Stimulated activated naive CD8-positive, alpha-beta T cell treated with anti-CD3 and anti-CD28 coated beads, Interleukin-15, Interleukin-2, amounts not matched to agents 100 U/mL and 50 U/mL, for 24 hours (primary cell): ENCODE measurements around the gene PSMD13.

Experiments
- ATAC-seq: fragments of 150-1000 bp; cut with Tn5 transposase; one replicate; pipeline ENCODE4 v1.10.0; 2021
- DNase-seq: peaks from one replicate; pipeline ENCODE4 v3.0.0; 2021

The PSMD13 gene

DNA sequence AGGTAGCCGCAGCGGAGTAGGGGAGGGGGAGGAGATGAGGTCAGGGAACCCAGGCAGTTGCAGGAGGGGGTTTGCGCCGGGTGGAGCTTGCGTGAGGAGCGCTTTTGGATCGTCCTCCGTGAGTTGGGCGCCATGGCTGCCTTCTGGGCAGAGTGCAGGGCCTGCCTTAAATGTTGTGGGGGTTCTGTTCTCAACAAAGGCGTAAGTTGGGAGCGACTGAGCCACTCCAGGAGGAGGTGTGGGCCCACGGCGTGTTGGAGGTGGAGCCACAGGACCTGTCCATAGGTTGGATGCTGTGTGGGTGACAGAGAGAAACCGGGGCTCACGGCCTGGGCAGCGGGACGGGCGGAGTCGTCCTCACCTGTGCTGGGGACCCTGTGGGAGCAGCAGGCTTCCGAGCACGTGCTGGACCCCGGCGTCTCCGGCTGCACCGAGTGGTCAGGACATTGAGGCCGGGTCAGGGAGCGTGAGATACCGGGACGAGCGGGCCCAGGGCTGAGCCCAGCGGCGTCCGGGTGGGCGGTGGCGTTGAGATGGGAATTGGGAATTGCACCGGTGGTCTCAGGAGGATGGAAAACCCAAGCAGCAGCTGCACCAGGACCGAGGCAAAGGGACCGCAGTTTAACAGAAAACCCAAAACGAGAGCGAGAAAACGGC is 51.2 kb downstream of the PSMD13 start:
- DNase-seq (peak; percentile 56), ATAC-seq (peak; percentile 26)

DNA sequence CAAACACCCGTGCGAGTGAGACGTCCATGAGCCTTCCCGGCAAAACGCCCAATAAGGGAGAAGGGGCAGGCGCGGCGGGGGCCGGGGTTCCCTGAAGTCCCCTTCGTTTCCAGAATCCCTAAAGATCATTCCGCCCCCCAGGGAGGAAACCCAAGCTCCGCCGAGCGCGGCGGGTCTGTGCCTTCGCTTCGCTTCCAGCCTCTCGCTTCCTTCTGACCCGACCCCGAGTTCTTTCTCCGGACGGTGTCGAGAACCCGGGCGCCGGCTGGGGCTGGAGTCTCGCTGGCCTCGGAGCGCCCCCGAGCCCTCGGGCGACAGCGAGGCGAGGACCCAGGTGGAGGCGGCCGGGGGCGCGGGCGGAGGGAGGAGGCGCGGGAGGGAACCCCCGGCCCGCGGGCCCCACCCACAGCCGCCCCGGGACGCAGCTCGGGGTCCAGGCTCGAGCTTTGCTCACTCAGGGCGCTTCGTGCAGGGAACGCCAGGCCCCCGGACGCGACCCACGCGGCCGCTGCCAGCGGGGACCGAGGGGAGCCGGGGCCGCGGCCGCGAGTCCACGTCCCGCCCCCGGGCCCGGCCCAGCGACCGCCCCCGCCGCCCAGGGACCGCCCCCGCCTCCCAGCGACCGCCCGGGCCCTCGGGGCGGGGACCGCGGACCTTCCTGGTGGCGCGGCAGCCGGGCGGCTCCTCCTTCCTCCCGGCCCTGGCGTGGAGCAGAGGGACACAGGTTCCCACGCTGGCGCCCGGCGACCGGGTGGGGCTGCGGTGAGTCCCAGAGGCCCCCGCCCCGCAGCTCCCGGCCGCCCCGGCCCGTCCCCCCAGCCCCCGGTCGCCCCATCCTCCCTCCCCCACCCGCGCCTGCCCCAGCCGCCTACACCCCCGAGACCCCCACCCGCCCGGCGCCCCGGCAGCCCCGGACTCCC is 52.0 kb downstream of the PSMD13 start, which contains the start of gene PGGHG:
Gene PGGHG, plus strand, starts transcription at position 649 of the 920 bp plus-strand sequence. CDS start 691 bp downstream, outside the sequence.
- peak; percentile 24 for ATAC-seq
- DNase-seq = peak; percentile 70

DNA sequence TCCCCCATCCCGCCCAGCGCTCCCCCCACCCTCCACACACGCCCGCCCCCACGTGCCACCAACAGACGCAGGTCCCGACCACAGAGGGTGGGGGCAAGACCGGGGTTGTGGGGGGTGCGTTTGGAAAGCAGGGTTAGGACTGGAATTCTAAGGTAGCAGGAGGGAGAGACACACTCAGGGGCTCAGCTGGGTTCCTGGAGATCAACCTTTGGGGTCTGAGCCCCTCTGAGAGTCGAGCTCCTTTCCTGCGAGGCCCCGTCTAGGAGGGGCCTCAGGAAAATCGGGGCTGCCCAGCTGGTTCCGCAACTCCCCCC is 52.6 kb downstream of the PSMD13 start:
- no peak for DNase-seq
- ATAC-seq = no peak

DNA sequence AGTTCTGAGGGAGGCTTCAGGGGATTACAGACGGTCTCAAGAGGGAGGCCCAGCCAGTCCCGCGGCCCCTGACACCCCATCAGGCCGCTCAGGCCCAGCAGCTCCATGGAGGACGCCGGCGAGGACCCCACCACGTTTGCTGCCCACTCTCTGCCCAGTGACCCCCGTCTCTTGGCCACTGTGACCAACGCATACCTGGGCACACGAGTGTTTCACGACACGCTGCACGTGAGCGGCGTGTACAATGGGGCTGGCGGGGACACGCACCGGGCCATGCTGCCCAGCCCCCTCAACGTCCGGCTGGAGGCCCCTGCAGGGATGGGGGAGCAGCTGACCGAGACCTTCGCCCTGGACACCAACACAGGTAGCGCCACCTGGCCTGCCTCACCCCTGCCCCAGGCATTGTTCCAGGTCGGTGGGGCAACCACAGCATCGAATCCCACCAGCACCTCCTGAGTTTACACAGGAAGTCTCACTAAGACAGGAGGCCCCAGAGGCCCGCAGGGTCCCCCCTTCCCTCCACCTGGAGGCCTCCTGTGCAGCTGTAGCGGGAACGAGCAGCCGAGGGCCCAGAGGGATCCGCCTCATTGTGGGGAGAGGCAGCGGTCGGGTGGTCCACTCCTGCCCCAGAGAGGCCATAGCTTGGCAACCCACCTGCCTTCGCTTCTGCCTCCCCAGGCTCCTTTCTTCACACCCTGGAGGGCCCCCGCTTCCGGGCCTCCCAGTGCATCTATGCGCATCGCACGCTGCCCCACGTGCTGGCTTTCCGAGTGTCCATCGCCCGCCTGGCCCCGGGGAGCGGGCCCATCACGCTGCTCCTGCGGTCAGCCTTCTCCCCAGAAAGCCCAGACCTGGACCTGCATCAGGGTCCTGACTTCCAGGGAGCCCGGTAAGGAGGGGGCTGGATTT is 53.2 kb downstream of the PSMD13 start:
- ATAC-seq (no peak), DNase-seq (no peak)

DNA sequence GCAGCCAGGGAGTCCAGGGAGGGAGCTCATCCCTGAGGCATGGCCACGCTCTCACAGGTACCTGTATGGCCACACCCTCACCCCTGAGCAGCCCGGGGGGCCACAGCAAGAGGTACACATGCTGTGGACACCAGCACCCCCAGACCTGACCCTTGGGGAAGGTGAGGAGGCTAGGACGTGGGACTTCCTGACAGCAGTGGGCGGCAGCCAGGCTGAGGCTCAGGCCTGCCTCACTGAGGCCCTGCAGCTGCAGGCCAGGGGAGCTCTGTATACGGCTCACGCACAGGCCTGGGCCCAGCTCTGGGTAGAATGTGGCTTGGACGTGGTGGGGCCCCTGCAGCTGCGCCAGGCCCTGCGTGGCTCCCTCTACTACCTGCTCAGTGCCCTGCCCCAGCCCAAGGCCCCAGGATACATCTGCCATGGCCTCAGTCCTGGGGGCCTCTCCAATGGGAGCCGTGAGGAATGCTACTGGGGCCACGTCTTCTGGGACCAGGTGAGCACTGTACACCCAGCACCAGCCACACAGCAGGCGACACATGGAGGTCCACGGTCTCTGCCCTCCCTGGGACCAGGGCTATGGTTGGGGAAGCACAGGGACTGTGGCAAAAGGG is 54.0 kb downstream of the PSMD13 start:
- ATAC-seq (no peak), DNase-seq (no peak)

DNA sequence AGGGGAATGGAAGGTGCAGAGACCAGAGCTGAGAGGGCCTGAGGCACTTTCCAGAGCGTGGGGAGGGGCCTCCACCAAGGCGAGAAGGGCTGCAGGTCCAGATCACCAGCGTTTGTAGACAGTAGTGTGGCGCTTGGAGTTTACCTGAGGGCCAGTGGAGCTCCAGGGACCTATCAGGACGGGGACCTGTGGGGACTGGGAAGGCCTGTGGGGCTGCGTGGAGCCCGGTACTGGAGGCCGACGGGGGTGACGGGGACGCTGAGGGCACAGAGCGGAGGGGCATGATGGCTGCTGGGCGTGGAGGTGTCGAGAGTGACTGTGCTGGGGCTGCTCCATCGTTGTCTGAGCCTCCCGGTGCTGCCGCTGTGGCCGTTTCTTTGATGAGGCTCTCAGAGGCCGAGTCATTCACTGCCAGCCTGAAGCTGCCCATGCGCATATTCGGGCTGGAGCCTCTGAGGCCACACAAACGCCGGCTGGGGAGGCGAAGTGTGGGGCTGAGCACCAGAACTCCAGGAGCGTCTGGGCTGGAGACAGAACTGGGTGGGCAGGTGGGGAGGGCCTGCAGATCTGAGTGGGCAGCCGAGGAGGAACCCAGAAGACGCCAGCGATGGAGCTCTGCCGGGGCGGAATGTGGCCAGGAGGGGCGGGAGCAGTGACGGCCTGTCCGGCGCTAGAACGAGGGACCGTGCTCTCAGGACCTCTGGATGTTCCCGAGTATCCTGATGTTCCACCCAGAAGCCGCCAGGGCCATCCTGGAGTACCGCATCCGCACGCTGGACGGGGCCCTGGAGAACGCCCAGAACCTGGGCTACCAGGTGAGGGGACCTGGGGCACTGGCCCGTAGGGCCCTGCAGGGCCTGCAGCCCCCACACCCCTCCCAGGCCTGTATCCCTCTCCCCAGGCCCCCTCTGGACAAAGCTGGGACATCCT is 54.8 kb downstream of the PSMD13 start:
- ATAC-seq (no peak), DNase-seq (no peak)

DNA sequence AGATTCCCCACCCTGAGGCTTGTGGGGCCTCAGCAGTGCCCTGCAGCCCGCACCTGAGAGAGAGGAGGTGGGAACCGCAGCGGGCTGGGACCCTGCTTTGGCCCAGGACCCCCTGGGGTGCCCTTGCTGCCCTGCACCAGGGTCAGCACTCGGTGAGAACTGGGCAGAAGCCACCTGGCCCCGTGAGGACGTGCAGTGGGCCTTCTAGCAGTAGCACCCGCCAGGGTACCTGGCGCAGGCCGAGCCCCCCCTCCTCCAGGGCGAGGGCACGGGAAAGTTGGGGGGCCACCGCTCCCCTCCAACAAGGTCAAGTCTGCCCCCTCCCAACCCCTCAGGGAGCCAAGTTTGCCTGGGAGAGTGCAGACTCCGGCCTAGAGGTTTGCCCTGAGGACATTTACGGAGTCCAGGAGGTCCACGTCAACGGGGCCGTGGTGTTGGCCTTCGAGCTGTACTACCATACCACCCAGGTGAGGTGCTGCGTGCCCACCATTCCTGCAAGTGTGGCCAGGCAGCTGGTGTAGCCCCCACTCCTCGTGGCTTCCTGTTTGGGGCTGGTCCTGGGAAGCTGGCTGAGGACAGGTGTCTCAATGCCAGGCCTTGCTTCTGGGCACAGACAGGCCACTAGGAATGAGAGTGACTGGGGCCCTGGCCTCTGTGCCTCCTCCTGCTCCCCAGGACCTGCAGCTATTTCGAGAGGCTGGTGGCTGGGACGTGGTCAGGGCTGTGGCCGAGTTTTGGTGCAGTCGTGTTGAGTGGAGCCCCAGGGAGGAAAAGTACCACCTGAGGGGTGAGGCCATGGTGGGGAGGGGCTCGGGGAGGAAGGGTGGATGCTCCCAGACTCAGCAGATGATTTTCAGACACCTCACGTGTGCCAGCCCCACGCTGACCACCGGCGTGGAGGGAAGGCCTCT is 55.7 kb downstream of the PSMD13 start:
- DNase-seq = no peak

DNA sequence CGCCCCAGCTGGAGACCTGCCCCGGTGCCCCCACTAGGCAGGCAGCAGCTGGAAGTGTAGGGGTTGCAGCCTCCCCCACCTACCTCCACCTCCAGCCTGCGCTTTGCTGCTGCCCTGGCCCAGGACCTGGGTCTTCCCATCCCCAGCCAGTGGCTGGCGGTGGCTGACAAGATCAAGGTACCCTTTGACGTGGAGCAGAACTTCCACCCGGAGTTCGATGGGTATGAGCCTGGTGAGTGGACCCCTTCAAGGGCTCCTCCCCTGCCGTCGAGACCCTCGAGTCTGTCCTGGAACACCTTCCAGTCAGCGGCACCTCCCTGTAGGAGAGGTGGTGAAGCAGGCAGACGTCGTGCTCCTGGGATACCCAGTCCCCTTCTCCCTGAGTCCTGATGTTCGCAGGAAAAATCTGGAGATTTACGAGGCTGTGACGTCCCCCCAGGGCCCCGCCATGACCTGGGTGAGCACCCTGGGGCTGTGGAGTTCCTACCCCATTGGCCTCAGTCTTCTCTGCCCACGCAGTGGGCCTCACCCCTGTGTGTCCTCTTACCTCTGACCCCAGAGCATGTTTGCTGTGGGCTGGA is 56.6 kb downstream of the PSMD13 start:
- ATAC-seq (no peak), DNase-seq (no peak)

More for the DNA sequence above, 55.7 kb downstream of the PSMD13 start:
- ATAC-seq = no peak

DNA sequence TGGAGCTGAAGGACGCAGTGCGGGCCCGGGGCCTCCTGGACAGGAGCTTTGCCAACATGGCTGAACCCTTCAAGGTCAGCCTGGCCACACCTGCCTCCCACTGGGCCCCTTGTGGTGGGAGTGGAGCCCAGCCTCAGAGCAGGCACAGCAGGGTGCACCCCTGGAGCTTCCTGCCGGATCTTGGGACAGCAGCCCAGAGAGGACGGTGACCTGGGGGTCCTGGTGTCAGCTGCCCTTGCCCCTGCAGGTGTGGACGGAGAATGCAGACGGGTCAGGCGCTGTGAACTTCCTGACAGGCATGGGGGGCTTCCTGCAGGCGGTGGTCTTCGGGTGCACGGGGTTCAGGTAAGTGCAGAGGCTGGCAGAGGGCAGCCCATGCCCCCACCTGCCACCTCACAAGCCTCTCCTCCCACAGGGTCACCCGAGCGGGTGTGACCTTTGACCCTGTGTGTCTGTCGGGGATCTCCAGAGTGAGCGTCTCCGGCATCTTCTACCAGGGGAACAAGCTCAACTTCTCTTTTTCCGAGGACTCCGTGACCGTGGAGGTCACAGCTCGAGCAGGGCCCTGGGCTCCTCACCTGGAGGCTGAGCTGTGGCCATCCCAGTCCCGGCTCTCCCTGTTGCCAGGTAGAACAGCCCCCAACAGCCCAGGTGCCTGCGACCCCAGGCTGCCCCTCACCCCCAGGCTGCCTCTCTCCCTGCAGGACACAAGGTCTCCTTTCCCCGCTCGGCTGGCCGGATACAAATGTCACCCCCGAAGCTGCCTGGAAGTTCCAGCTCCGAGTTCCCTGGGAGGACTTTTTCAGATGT is 57.3 kb downstream of the PSMD13 start:
- DNase-seq (no peak), ATAC-seq (no peak)

DNA sequence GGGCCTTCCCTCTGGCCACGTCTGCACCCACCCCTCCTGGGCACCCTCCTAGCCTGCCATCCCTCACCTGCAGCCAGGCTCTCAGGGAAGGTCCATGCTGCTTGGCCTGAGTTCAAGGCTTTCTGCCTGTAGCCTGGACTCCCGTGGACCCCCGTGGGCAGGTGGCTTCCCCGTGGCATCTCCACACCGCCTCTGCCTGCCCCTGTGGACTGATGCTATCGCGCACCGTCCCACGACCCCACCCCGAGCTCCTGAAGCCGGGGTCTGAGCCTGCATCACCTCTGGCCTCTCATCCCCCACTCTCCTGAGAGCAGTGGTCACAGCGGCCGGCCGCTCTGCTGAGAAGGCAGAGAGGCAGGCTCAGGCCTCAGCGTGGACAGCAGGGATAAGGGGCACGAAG is 58.0 kb downstream of the PSMD13 start:
- no peak for DNase-seq
- ATAC-seq = no peak

DNA sequence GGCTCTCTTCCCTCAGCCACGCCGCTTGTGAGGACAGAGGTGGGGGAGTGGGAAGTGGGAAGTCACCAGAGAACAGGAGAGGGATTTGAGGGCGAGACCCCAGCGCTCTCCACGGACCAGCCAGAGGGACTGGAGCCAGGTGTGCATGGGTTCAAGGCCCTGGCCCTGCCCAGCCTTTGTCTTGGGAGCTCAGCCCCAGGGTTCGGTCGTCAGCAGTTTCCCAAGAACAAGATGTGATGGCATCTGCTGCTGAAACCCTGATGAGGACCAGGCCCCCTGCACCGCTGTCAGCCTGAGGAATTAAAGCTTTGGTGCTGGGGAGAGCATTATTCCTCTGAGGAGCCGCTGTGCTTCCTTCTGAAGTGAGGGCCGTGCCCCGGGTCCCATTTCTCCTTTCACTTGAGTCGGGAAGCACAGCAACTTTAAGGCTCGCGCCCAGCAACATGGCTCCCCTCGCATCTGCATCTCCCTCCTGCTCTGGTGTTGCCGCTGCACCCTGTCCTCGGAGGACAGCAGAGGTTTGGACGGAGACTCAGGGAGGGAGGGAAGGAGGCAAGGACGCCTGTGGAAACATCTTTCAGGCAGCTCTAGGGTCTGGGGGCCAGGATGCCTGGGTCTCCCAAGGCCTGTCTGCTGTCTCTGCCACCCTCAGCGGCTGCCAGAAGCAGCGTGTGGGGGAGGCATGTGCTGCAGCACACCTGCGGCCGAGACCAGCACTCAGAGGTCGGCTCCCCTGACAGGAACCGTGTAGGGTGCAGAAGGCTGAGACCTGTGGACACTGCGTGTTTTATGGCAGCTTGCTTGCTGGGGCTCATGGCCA is 58.8 kb downstream of the PSMD13 start:
- no peak for DNase-seq
- no peak for ATAC-seq

DNA sequence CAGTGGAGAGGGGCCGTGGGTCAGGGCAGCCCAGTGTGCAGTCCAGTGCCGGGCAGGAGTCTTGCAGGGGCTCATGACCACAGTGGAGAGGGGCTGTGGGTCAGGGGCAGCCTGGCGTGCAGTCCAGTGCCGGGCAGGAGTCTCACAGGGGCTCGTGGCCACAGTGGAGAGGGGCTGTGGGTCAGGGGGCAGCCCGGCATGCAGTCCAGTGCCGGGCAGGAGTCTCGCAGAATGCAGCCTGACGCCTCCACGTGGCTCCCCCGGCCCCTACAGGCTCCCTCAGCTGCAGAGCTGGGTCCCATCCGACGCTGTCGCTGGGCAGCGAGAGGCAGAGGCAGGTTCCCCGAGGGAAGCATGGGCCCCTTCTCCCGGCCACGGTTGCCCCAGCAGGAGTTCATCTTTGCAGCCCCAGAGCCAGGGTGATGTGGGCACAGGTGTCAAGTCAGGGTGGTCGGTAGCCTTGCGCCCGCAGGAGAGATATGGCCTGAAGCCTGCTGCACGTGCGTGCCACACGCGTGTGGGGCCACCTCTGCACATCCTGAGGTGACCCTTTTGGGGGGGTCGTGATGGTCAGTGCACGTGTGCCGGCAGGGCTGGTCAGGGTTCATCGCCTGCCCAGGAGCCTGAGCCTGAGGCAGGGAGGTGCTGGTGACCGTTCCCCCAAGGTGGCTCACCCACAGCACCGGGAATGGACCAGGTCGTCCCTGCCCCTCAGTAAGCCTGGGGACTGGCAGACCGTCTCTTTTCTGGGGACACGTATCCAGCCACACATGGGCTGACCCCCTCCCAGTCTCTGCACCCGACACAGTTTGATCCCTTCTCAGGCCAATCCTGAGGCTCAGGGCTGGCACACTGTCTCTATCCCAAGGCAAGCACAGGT is 59.6 kb downstream of the PSMD13 start:
- DNase-seq = no peak
- ATAC-seq = no peak

DNA sequence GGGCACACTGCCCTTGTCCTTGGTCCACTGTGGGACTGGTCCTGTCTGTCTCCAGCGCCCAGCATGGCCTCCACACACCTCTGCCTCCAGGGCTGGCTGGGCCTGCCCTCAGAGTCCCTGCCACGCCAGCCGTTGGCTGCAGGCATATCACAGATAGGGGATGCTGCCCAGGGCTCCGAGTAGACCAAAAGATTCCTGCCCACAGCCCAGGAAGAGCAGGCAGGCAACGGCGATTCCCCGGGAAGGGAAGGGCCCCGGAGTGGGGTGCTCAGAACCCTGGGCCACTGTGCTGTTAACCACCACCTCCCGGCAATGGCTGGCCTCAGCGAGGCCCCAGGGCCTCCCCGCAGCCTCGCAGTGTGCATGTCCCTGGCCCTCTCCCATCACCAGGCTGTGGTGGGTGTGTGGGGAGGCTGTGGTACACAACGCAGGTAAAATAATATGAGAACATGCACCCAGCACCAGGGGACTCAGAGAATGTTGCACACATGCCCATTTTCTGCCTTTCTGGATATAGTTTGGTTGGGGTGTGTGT is 60.3 kb downstream of the PSMD13 start:
- ATAC-seq = peak; percentile 20

DNA sequence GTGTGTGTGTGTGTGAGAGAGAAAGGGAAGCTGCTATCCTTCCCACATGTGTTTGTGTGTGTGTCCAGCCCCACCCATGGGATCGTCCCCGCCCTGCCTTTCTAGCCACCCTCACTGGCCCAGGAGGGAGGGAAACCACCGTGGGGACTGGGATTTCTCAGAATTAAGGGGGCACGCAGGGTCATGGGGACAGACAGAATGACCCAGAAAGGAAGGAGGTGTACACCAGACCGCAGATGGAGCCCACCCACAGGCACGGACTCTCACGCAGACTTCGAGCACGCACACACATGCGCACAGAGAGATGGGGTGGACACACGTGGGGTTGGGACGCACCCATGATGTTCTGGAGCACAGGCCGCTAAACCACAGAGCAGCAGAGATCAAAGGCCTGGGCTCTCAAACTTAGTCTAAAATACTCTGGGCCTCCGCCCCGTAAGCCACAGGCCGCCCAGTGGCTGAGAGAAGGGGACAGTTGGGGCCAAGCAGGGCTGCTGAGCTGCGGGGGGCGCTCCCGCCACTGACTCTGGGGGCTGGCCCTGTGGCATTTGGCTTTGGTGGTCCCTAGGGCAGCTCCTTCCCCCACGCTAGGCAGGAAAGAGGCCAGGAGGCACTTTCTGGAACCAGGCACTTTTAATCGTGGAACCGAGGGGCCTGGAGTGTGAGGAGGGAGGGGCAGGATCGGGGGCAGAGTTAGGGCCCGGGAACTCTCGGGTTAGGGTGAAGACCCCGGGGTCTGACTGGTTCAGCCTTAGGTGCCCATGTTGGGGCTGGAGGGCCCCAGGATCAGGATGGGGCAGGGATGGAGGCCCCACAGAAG is 61.0 kb downstream of the PSMD13 start:
- peak; percentile 47 for ATAC-seq
- DNase-seq = peak; percentile 61

More for the DNA sequence above, 60.3 kb downstream of the PSMD13 start:
- no peak for DNase-seq

DNA sequence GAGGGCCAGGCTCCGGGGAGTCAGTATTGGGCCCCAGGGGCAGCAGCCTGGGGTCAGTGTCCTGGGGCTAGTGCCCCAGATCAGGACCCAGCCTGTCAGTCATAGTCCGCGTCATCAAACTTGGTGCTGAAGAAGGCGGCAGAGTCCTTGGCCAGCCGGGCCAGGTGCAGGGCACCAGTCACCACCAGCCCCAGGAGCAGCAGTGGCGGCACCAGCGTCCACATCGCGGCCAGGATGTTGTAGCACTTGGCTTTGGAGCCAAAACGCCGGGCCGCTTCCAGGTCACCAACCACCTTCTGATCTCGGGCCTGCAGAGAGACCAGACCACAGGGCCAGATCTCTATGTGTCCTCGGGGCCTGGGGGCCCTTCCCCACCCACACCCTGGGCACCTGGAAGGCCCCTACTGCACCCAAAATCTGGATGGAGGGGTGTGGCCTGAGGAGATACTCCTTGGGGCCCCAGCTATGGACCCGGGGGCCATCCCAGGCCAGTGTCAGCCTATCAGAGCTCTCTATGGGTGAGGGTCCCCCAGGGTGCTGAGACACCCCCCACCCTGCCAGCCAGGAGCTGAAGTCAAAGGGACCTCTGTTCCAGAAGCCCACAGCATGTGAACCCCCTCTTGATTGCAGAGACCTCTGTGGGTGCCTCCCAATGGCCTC is 61.8 kb downstream of the PSMD13 start:
- no peak for ATAC-seq
- no peak for DNase-seq
